8988T (cell line): ENCODE measurements around the gene CAMKMT.

Experiments
- DNase-seq: peaks from one replicate; pipeline ENCODE4 v3.0.0; 2011

Gene CAMKMT

DNA sequence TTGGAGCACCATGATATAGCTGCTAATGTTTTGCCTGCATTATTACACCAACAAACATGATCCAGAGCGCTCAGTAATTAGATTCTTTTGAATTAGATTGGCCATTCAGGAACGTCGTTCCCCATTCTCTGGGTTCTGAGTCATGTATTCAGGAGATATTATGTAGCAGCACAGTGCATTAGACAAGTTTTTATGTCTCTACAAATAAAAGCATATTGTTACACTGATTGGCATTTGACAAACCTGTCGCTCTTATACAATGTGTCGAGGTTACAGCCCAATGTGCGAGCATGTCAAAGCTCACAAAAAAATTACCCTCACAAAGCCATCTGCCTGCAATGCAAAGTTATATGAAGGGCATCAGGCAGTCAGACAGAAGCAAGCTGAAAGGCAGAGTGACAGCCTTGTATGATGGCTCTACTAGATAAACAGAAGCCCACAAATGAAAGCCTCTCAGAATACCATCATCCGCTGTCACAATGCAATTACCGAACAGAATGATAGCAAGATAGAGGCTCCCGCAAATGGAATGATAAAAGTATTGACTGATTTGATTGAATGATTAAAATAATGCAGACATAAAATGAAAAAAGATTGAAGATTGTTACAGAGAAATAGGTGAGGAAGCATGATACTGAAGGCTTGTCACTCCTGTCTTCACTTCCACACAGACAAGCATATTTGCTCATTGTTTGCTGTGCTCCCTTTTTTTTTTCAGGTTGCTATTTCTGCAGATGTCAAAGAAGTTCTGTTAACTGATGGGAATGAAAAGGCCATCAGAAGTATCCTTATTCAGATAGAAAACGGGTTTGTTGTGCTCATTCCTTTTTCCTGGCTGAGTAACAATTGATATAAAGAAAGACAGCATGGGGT is 345.2 kb downstream of the CAMKMT start:
- DNase-seq: no peak

GRCh38 chr2:44707945-44708660 is 346.4 kb downstream of the CAMKMT start:
- DNase-seq: no peak

- no peak for DNase-seq
Measured at GRCh38 chr2:44708661-44709000, 346.9 kb downstream of the CAMKMT start.

DNA sequence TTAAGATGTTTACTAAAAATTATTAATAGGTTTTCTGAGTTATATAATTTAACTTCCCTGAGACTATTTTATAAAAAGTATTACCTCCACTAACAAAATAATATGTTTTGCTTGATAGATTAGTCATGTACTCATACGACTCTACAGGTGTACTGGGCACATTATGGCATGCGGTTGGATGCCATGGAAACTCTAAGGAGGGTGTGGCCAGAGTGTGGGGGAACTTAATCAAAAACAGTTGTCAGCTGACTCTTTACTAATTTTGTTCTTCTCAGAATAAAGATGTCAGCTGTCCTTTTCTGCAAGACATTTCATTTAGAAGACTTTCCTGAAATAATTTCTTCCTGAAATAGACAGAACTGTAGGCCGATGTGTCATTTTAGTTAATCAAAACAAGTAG is 351.4 kb downstream of the CAMKMT start:
- no peak for DNase-seq

- no peak for DNase-seq
Measured at GRCh38 chr2:44715671-44716081, 353.9 kb downstream of the CAMKMT start.

GRCh38 chr2:44716131-44716530 is 354.4 kb downstream of the CAMKMT start:
- no peak for DNase-seq

- DNase-seq: no peak
Measured at GRCh38 chr2:44718431-44718830, 356.7 kb downstream of the CAMKMT start.

GRCh38 chr2:44719562-44719961 is 357.8 kb downstream of the CAMKMT start:
- DNase-seq: no peak

GRCh38 chr2:44722026-44722625 is 360.4 kb downstream of the CAMKMT start:
- DNase-seq: no peak

DNA sequence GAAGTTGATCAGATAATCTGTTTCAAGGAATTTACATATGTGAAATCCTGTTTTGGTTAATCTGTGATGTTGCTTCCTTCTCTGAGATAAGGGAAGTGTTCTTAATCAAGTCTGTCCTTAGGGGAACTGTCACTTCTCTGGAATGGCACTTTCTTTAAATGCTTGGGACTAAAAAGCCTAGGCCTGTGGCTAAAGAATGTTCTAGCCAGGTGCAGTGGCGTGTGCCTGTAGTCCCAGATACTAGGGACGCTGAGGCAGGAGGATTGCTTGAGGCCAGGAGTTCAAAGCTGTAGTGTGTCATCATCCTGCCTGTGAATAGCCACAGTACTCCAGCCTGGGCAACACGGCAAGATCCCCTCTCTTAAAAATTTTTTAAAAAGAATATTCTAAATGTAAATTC is 362.2 kb downstream of the CAMKMT start:
- DNase-seq: no peak

DNA sequence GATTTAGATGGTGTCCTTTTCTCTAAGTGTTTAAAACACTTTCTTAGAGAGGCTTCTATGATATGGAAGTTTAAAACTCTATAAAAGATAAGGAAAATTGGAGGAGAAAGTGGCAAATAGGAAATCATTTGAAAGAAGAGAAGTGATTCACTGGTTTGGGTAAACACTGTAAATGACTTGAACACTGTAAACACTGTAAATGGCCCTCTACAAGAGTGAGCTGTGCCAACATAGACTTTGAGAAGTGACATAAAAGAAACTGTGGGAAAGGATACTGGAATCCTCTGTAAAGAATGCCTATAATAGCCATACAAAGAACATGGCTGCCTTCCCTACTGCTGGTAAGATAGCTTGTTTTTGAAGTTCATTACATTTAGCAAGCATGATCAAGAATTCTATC is 368.8 kb downstream of the CAMKMT start:
- no peak for DNase-seq

DNA sequence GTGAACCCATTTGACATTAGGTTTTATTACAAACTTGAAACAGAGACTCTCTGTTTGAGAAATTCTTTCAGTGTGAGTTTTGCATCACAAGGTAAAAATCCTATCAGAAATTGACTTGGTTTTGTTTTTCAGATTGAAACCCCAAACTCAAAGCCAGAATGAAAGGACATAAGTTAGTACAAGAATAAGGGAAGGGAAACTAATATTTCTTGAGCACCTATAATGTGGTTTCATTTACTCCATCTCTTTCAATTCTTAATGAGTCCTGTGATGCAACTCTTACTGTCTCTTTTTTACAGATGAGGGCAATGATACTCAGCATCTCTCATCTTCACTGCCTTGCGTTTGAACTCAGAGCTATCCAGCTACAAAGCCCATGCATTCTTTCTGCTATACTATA is 369.8 kb downstream of the CAMKMT start:
- no peak for DNase-seq

DNA sequence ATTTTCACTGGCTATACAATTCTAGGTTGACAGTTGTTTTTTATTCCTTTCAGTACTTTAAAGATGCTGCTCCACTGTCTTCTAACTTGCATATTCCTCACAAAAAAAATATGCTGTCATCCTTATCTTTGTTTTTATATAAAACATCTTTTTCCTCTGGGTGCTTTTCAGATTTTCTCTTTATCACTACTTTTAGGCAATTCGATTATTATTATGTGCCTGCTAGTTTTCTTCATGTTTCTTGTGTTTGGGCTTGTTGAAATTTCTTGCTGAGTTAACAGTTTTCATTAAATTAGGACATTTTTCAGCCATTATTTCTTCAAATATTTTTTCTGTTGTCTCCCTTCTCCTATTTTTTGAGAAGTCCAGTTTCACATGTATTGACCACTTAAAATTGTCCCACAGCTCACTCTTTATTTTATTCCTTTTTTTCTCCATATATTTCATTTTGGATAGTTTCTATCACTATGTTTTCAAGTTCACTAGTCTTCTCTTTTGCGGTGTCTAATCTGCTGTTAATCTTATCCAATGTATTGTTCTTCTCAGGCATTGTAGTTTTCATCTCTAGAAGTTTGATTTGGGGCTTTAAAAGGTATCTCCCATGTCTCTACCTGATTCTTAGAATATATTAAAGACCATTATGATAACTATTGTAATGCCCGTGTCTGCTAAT is 374.7 kb downstream of the CAMKMT start:
- DNase-seq: no peak

DNA sequence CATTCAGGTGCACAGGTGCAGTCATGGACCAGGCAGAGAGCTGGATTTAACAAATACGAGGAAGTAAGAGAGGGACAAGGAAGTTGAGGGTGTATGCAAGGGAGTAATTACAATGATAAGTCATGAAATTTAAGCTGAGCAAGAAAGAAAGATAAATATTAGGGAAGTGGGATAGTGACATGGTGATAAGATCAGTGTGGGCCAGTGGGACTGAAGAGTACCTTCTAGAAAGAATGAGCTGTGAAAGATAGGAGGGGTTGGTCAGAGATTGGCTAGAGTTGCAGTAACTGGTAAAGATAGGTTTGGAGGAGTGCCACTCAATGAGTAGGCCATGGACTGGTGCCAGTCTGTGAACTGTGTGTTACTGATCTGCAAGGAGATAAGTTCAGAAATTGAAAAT is 378.9 kb downstream of the CAMKMT start:
- DNase-seq: no peak

GRCh38 chr2:44741507-44741906 is 379.8 kb downstream of the CAMKMT start:
- no peak for DNase-seq

- DNase-seq: no peak
Measured at GRCh38 chr2:44742057-44742456, 380.3 kb downstream of the CAMKMT start.

GRCh38 chr2:44743473-44743872 is 381.7 kb downstream of the CAMKMT start:
- DNase-seq: no peak

DNA sequence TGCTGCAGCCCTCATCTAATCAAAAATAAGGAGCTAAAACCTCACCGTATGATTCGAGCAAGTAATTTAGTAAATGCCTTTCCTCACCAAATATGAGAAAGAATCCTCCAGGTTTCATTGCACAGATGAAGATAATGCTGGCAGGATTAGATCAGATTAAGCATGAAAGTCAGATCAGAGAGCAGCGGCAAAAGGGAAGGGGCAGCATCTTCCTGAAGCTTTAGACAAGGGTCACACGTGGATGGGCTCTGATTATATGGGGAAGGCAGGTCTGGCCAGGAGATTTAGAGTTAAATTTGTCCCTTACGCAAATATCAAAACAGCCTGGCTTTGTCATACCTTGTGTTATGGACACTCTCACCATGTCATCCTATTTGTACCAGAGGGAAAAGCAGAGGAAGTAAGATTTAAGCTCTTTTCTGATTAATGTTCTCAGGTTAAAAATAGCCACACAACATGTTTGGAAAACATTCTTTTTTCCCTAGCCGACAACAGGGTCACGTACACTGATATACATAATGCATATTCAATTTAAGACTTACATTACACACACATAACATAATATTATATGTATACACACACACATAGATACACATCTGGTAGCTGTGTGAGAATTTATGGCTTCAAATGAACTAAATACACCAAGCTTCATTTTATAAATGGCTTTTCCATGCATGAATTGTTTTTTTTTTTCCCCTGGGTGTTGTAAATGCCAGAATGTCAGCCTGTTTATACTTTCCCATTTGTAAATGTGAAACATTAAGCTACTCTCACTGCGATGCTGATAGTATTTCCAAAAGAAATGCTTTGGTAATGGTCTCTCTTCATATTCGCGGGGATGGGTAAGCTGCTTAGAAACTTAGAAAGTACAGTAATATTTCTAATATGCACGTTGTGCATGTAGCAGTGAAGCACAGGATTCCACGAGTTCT is 383.5 kb downstream of the CAMKMT start:
- no peak for DNase-seq

DNA sequence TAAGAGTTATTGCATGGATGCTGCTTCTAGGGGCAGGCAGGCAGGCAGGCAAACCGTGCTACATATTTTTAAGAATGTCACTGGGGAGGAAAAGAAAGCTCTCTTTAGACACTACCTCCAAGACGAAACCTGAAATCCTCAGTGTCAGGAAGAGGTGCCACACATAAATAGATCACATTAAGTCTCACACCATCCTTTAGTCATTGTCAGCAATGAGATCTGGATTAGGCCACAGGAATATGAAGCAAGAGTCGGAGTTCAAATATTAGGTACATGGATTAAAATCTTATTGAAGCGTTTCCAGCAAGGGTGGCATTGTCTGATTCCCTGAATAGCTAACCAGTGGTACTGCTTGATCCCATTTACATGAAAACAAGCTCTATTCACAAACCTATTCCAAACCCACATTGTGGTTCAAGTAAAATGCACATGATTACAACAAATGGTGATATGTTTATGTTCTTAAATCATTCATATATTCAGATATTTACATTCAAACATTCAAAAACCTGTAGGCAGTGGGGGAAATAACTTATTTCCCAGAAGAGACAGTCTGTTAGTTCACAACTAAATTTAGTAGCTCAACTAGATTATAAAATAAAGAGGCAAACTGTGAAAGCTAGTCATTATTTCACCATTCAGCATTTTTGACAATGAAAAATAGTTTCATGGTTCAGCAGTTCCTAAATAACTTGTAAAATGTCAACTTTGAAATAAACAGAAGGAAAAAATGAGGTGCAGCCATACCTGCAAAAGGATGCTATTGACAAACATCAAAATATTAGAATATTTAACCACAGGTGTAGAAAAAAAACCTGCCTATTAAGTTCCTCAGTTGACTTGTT is 384.4 kb downstream of the CAMKMT start:
- DNase-seq: no peak

- no peak for DNase-seq
Measured at GRCh38 chr2:44746856-44747615, 385.3 kb downstream of the CAMKMT start.

DNA sequence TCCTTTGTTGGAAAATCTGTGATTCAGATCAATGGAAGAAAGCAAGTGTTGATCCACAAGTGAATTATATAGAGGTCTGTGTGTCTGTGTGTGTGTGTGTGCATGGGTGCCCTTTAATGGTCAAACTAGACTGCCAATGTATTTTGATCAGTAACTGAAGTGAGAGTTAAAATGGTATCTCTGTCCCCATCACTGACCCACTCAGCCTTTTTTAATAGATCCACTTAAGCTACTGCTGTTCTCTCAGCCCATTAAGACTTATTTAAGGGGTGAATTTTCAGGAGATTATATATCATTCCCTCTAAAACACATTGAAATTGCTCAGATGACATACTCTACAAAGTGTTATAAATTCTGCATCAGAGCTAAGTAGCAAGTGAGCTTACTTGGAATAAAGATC is 386.0 kb downstream of the CAMKMT start:
- no peak for DNase-seq
